Testis (tissue), 3 donors: ENCODE measurements around the gene RAB35. TPM values are rescaled to one million over a fixed set of nuclear protein-coding genes. Genes with fewer than 3 reads are reported as not detected.

ENCODE experiments used
- DNase-seq: peaks from one replicate; pipeline ENCODE4 v3.0.0-alpha.2; 2019
- H3K27ac ChIP-seq, 2 donors: fragments of 200-600 bp; sonication (generic); one replicate each; pipeline ENCODE4 v1.5.1; 2019
- H3K27me3 ChIP-seq: fragments of 200-600 bp; sonication (generic); one replicate; pipeline ENCODE4 v1.5.1; 2019
- H3K36me3 ChIP-seq: fragments of 200-600 bp; sonication (generic); one replicate; pipeline ENCODE4 v1.5.1; 2017; ENCODE audit warnings: low read depth; ENCODE audit errors: missing control alignments
- H3K4me1 ChIP-seq: fragments of 200-600 bp; sonication (generic); one replicate; pipeline ENCODE4 v1.5.1; 2019
- H3K4me3 ChIP-seq, 2 donors: fragments of 200-600 bp; sonication (generic); one replicate each; pipeline ENCODE4 v1.5.1; 2017 to 2019
- H3K9me3 ChIP-seq: fragments of 200-600 bp; sonication (generic); one replicate; pipeline ENCODE4 v1.5.1; 2017
- CTCF ChIP-seq, 3 experiments: fragments of 450-650 bp in 2 of 3; fragments of 200-600 bp in 1 of 3; sonication (generic) in 1 of 3; IDR thresholded peaks; one replicate each; pipeline ENCODE4 v1.5.1; 2016 to 2019; ENCODE audit warnings: antibody characterized with exemption in 3 of 3, mild to moderate bottlenecking in 2 of 3, moderate library complexity in 1 of 3
- POLR2A ChIP-seq: fragments of 450-650 bp; IDR thresholded peaks from one replicate; pipeline ENCODE4 v1.6.1; 2017; ENCODE audit warnings: antibody characterized with exemption, mild to moderate bottlenecking, moderate library complexity
- WGBS, 2 donors: methylation state at CpG; one replicate each; pipeline ENCODE4 v1.1.5; 2018; 5-methylcytosine and 5-hydroxymethylcytosine counted together
- intact Hi-C: fragments of 100-400 bp; cut with DNase I; formaldehyde crosslinking; loops from one replicate; pipeline ENCODE4 v1.15.1; 2023; ENCODE audit warnings: low total_unique reads
- polyA plus RNA-seq: library from polyadenylated mRNA; stranded (reverse); fragments of 350-450 nt; fragmentation: Illumina TruSeq; extraction: RNeasy Lipid Tissue Mini Kit (QIAGEN cat#74804); gene quantifications from one replicate; pipeline ENCODE4 v1.2.3, GENCODE V29; 2014; ENCODE audit warnings: low read depth, low replicate concordance; ENCODE audit not compliant: insufficient read depth
- total RNA-seq, 2 donors: library from RNA; depleted of rRNA; stranded (reverse); fragments of >200 nt; gene quantifications; one replicate each; pipeline ENCODE4 v1.2.3, GENCODE V29; 2016

RAB35 gene
- total and polyA plus RNA-seq, 3 donors from 2014 or later, result 21.1 to 27.4 (median 24.4) TPM

GRCh38 chr12:120066341-120066740, 50.2 kb downstream of the RAB35 start:
- Histone ChIP-seq H3K4me1 (no peaks in the 10 kb centered on the region), H3K36me3 (no peaks in the 10 kb centered on the region), H3K27ac (no peak overlapping the region), H3K9me3 (no peaks in the 10 kb centered on the region), H3K27me3 (no peaks in the 10 kb centered on the region), H3K4me3 (no peak overlapping the region)
- intact Hi-C loops, result no loop called here
- DNase-seq, result no peak
- TF ChIP-seq CTCF (IDR thresholded peaks at IDR 0.05), result no peak
- no peak for TF ChIP-seq POLR2A
- WGBS, 2 donors, result 96 to 98% methylated on average over 2 of the region's 2 CpGs

GRCh38 chr12:120065472-120065871, 51.1 kb downstream of the RAB35 start:
- WGBS, 2 donors, result 85 to 100% methylated on average over 1 of the region's 1 CpG

GRCh38 chr12:120064054-120064940, 52.3 kb downstream of the RAB35 start:
- Histone ChIP-seq H3K9me3 (no peaks in the 10 kb centered on the region), H3K27ac (no peak overlapping the region), H3K27me3 (no peaks in the 10 kb centered on the region), H3K4me1 (no peaks in the 10 kb centered on the region), H3K4me3 (no peak overlapping the region), H3K36me3 (no peaks in the 10 kb centered on the region)
- TF ChIP-seq POLR2A (no peak), CTCF (IDR thresholded peaks at IDR 0.05) (no peak)
- DNase-seq, result no peak
- intact Hi-C loops, result no loop called here
- WGBS, 2 donors, result 45 to 68% methylated on average over 16 of the region's 16 CpGs

More at GRCh38 chr12:120065472-120065871, 51.1 kb downstream of the RAB35 start:
- no peak overlapping the region for H3K27ac ChIP-seq
- no peak for DNase-seq
- no peak overlapping the region for H3K4me3 ChIP-seq
- no peaks in the 10 kb centered on the region for H3K36me3 ChIP-seq
- H3K4me1 ChIP-seq, result no peaks in the 10 kb centered on the region
- TF ChIP-seq POLR2A, result no peak
- no peak for TF ChIP-seq CTCF (IDR thresholded peaks at IDR 0.05)
- intact Hi-C loops, result no loop called here
- no peaks in the 10 kb centered on the region for H3K27me3 ChIP-seq
- no peaks in the 10 kb centered on the region for H3K9me3 ChIP-seq

GRCh38 chr12:120062976-120063579, 53.5 kb downstream of the RAB35 start:
- Histone ChIP-seq H3K4me1 (no peaks in the 10 kb centered on the region), H3K27me3 (no peaks in the 10 kb centered on the region), H3K27ac (no peak overlapping the region), H3K36me3 (no peaks in the 10 kb centered on the region), H3K9me3 (no peaks in the 10 kb centered on the region), H3K4me3 (no peak overlapping the region)
- TF ChIP-seq POLR2A (no peak), CTCF (IDR thresholded peaks at IDR 0.05) (no peak)
- intact Hi-C loops, result no loop called here
- 73 to 76% methylated on average over 3 of the region's 3 CpGs for WGBS, 2 donors
- no peak for DNase-seq
